WI38 (cell line): Measurements from ENCODE around the gene PLCL2.

Source experiments
- H3K4me3 ChIP-seq: 2 replicates; pipeline ENCODE4 v1.5.1; 2011; ENCODE audit warnings: low read depth, mild to moderate bottlenecking, control low read depth, low read length
- TF ChIP-seq, protein P1 (sequence below): IDR thresholded peaks from 2 replicates; pipeline ENCODE4 v1.5.1; 2012; ENCODE audit warnings: low read depth, mild to moderate bottlenecking, control low read depth, low read length

The PLCL2 gene

DNA sequence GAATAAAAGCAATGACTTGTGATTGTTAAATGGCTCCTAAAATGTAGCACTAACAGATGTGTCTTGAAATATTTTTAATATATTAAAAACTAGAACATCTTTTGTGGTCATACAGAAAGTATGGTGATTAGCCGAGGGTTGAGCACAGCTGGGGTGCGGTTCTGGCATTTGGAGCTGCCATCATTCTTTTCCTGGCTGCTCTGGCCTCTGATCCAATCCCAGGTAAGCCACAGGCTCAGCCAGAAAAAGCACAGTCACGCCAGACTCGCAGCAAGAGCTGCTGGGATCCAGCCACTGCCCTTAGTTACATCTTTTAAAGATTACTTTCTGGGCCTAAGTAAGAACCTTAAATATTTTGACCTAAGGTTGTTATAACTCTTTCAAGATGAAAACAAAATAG, 196.8 kb downstream of the PLCL2 start:
- H3K4me3 ChIP-seq: no peak overlapping the region
- TF ChIP-seq, protein P1, sequence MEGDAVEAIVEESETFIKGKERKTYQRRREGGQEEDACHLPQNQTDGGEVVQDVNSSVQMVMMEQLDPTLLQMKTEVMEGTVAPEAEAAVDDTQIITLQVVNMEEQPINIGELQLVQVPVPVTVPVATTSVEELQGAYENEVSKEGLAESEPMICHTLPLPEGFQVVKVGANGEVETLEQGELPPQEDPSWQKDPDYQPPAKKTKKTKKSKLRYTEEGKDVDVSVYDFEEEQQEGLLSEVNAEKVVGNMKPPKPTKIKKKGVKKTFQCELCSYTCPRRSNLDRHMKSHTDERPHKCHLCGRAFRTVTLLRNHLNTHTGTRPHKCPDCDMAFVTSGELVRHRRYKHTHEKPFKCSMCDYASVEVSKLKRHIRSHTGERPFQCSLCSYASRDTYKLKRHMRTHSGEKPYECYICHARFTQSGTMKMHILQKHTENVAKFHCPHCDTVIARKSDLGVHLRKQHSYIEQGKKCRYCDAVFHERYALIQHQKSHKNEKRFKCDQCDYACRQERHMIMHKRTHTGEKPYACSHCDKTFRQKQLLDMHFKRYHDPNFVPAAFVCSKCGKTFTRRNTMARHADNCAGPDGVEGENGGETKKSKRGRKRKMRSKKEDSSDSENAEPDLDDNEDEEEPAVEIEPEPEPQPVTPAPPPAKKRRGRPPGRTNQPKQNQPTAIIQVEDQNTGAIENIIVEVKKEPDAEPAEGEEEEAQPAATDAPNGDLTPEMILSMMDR: no peak

DNA sequence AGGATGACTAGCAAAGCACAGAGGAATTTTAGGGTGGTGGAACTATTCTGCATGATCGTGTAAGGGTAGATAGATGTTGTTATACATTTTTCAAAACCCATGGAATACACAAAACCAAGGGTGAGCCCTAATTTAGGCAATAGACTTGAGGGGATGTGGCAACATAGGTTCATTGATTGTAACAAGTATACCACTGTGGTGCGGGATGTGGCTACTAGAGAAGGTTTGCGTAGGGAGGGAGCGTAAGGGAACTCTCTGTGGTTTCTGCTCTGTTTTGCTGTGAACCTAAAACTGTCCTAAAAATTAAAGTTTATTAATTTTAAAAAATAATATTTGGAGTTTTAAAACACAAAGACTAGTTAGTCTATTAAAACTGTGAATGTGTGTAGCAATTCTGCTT, 202.8 kb downstream of the PLCL2 start:
- TF ChIP-seq, protein P1: no peak

DNA sequence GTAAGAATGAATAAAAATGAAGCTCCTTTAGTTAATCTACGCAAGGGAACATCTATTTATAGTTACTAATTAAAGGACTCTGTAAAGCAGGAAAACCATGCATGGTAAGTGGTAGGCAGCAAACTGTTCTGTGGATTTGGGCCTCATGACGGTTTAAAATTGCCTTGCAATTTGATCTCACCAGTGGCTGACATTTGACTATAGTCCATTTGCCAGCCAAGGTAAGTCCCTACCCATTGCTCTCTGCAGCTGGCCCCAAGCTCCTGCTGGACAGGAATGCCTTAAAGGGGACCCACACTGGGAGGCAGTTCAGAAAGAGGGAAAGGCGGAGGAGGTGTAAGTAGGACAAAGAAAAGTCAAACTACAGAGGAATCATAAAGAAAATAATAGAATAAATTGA, 203.3 kb downstream of the PLCL2 start:
- H3K4me3 ChIP-seq: no peak overlapping the region
- TF ChIP-seq, protein P1: no peak

More for the DNA sequence above, 202.8 kb downstream of the PLCL2 start:
- H3K4me3 ChIP-seq: no peak overlapping the region

DNA sequence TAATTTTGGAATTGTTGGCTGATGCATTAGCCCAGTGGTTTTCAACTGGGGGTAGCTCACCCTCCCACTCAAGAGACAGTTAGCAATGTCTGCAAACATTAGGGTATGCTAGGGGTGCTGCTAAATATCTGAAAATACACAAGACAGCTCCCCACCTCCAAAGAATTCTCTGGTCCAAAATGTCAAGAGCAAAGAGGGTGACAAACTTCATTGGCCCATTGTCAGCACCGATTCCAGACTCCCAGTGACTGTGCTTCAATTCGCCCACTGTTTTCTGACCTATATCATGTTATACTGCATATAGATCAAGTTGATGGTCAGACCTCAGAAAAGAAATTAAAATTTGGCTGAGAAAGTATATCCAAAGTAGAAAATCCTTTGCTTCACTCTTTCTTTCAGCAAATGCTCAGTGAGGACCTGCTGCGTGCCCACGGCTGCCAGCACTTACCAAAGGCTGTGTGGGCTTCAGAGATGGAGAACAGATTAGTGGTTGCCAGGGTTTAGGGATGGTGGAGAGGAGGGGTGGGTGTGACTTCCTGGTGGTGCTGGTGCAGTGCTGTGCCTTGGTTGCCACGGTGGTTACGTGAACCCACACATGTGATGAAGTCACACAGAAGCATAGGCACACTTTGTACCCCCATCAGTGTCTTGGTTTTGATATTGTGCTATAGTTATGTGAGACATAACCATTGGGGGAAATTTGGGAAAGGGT, 204.0 kb downstream of the PLCL2 start:
- TF ChIP-seq, protein P1: no peak
- no peak overlapping the region for H3K4me3 ChIP-seq

DNA sequence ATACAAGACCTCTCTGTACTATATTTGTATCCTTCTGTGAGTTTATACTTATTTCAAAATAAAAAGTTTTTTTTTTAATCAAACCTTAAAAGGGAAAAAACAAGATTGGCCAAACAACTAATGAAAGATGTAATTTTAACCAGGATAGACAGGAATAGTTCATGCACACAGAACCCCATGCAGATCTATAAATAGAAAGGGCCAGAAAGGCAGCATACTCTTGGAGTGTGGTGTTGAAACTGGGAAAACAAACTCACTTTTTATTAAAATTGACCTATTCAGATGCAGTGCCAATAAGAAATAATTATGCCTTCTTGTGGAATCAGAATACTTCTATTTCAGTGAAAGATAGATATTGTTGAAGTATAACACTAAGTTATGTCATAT, 204.6 kb downstream of the PLCL2 start:
- TF ChIP-seq, protein P1: no peak
- no peak overlapping the region for H3K4me3 ChIP-seq

DNA sequence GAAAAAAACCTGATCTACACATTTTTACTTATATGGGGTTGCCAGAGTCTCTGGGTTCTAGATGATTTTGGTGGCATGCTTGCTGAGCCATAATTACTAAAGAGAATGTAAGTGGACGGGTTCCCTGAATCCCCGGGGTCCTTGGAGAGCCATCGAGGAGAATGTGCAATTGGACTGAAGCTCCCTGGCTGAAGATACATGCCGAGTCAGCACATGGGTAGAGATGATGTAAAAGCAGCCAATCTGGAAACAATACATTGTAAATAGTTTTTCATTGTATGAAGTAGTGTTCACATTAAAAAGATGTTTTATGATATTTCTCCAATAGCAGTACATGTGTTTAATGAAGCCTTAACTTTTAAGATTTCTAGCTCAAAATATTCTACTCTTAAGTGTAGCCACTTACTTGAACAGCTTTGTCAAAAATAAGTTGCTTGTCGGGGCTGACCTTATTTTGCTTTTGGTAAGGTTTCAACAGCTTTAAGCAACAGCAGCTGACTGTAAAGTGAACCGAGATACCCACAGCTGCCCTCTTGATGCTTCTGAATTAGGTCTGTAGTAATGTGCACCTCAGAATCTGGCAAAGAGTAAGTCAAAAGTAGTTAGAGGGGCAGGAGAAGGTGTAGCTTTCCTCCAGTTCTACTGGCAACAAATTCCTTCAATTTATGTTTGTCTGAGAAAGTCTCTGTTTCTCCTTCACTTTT, 205.7 kb downstream of the PLCL2 start:
- no peak overlapping the region for H3K4me3 ChIP-seq
- TF ChIP-seq, protein P1: no peak

DNA sequence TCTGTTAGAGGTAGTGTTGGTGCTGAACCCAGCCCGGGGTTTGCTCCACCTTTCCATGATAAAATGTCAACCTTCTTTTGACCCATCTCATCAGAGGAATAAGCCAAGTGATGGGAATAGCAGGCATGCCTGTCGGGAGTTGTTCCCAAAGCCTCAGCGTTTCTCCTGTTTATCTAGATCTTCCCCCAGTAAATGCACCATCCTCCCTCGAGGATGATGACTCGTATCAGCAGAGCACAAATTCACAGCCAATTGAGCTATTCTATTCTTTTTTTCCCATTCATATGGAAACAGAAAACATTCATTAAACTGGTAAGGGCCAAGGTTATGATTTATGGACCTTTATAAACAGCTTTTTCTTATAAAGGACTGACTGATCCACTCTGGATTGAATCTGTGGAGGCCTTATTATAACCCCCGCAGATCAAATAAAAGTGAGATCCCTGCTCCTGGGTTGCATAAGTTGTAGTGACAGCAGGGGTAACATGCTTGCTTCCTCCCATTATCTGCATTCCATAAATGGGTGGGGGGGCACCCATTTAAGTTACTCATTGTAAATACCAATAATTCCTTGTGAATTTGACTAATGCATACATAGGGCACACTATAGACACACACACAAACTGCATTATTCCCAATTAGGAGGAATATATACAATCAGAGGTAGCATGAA, 207.3 kb downstream of the PLCL2 start:
- TF ChIP-seq, protein P1: no peak
- H3K4me3 ChIP-seq: no peak overlapping the region
